Calu3 (cell line): ENCODE measurements around the gene RMI1. TPM values are rescaled to one million over a fixed set of nuclear protein-coding genes. Genes with fewer than 3 reads are reported as not detected.

ENCODE experiments used
- BruUV-seq: library from RNA; stranded (reverse); fragments of 400-500 nt; replicated peaks from 2 replicates; lab custom pipeline; 2021; lab: Mats Ljungman, UMichigan
- CTCF ChIA-PET: fragments of 300-600 bp; sonication (Branson Sonifier 250); formaldehyde crosslinking; loops from one replicate; lab custom pipeline; 2022; ENCODE audit warnings: antibody characterized with exemption; lab: Charles Lee
- DNase-seq: peaks from one replicate; pipeline ENCODE4 v3.0.0; 2022
- H3K27ac Mint-ChIP-seq: one replicate; pipeline ENCODE4 v1.8.0; 2022; ENCODE audit warnings: mixed read lengths; ENCODE audit not compliant: unreplicated experiment
- H3K27me3 Mint-ChIP-seq: one replicate; pipeline ENCODE4 v1.8.0; 2022; ENCODE audit warnings: mixed read lengths; ENCODE audit not compliant: unreplicated experiment
- H3K36me3 Mint-ChIP-seq: one replicate; pipeline ENCODE4 v1.8.0; 2022; ENCODE audit warnings: mild to moderate bottlenecking, moderate library complexity, mixed read lengths; ENCODE audit not compliant: insufficient read depth, unreplicated experiment
- H3K4me1 Mint-ChIP-seq: one replicate; pipeline ENCODE4 v1.8.0; 2022; ENCODE audit warnings: mild to moderate bottlenecking, low read depth, mixed read lengths; ENCODE audit not compliant: unreplicated experiment
- H3K4me3 Mint-ChIP-seq: one replicate; pipeline ENCODE4 v1.8.0; 2022; ENCODE audit warnings: mild to moderate bottlenecking, low read depth, moderate library complexity, mixed read lengths; ENCODE audit not compliant: unreplicated experiment
- H3K9me3 Mint-ChIP-seq: one replicate; pipeline ENCODE4 v1.8.0; 2022; ENCODE audit warnings: low read depth, mixed read lengths; ENCODE audit not compliant: unreplicated experiment
- CTCF ChIP-seq: fragments of 200-600 bp; IDR thresholded peaks from one replicate; pipeline ENCODE4 v1.8.0; 2022; ENCODE audit warnings: antibody characterized with exemption; ENCODE audit not compliant: unreplicated experiment
- intact Hi-C: fragments of 100-400 bp; cut with micrococcal nuclease; formaldehyde crosslinking; loops from one replicate; pipeline ENCODE4 v1.10.0; 2022; ENCODE audit not compliant: unreplicated experiment
- total RNA-seq: library from RNA; stranded (reverse); gene quantifications from 2 replicates; pipeline ENCODE4 v1.2.3, GENCODE V29; 2022

The RMI1 gene
- total RNA-seq, 1 experiment from 2014 or later, result 15.4 TPM

GRCh38 chr9:83933790-83934189 lies 46.8 kb upstream of the RMI1 start:
- no TSS peak for BruUV-seq
- H3K4me3 Mint-ChIP-seq, result no peak overlapping the region
- no peak for TF ChIP-seq CTCF
- intact Hi-C loops, result no loop called here
- no peaks in the 10 kb centered on the region for H3K36me3 Mint-ChIP-seq
- peaks cover 33% of the 10 kb centered on the region for H3K4me1 Mint-ChIP-seq
- H3K27me3 Mint-ChIP-seq, result no peaks in the 10 kb centered on the region
- no peaks in the 10 kb centered on the region for H3K9me3 Mint-ChIP-seq
- CTCF ChIA-PET, result no interaction called here
- no peak overlapping the region for H3K27ac Mint-ChIP-seq
- no peak for DNase-seq

- no peak overlapping the region for H3K27ac Mint-ChIP-seq
- BruUV-seq, result no TSS peak
- intact Hi-C loops, result no loop called here
- H3K27me3 Mint-ChIP-seq, result no peaks in the 10 kb centered on the region
- H3K9me3 Mint-ChIP-seq, result no peaks in the 10 kb centered on the region
- CTCF ChIA-PET, result interaction anchor here (0.7 to 0.9 kb wide), 4 partner anchors 18 to 547 kb away, joined by 3 to 8 read pairs (median 4); no protein-coding TSS in a partner anchor
- H3K4me3 Mint-ChIP-seq, result no peak overlapping the region
- H3K4me1 Mint-ChIP-seq, result peaks cover 33% of the 10 kb centered on the region
- no peak for TF ChIP-seq CTCF
- no peaks in the 10 kb centered on the region for H3K36me3 Mint-ChIP-seq
- peak; percentile 6 for DNase-seq
These were observed 45.9 kb upstream of the RMI1 start for GRCh38 chr9:83934569-83935275.

GRCh38 chr9:83935276-83935935 lies 45.2 kb upstream of the RMI1 start:
- no peak overlapping the region for H3K27ac Mint-ChIP-seq
- no peaks in the 10 kb centered on the region for H3K9me3 Mint-ChIP-seq
- no peaks in the 10 kb centered on the region for H3K36me3 Mint-ChIP-seq
- TF ChIP-seq CTCF, result no peak
- H3K27me3 Mint-ChIP-seq, result no peaks in the 10 kb centered on the region
- peaks cover 33% of the 10 kb centered on the region for H3K4me1 Mint-ChIP-seq
- no peak overlapping the region for H3K4me3 Mint-ChIP-seq
- CTCF ChIA-PET, result interaction anchor here (0.7 to 0.9 kb wide), 4 partner anchors 17 to 548 kb away, joined by 3 to 8 read pairs (median 4); no protein-coding TSS in a partner anchor
- BruUV-seq, result no TSS peak
- peak; percentile 17 for DNase-seq
- intact Hi-C loops, result no loop called here

- no peak overlapping the region for H3K4me3 Mint-ChIP-seq
- no peak for TF ChIP-seq CTCF
- intact Hi-C loops, result no loop called here
- no peak overlapping the region for H3K27ac Mint-ChIP-seq
- H3K27me3 Mint-ChIP-seq, result no peaks in the 10 kb centered on the region
- H3K36me3 Mint-ChIP-seq, result no peaks in the 10 kb centered on the region
- no peaks in the 10 kb centered on the region for H3K9me3 Mint-ChIP-seq
- peaks cover 25% of the 10 kb centered on the region for H3K4me1 Mint-ChIP-seq
- DNase-seq, result no peak
- CTCF ChIA-PET, result interaction anchor here (1.6 kb wide), 1 partner anchor 325 kb away, joined by 5 read pairs; no protein-coding TSS in a partner anchor
- BruUV-seq, result no TSS peak
These were observed 44.1 kb upstream of the RMI1 start for GRCh38 chr9:83936523-83936922.
